Tibial nerve (tissue), 4 donors: ENCODE results near the gene SRSF7.

Experiments
- CTCF ChIP-seq, 5 experiments: fragments of 200-600 bp in 3 of 5; fragments of 450-650 bp in 2 of 5; sonication (generic) in 3 of 5; IDR thresholded peaks; one replicate each; pipeline ENCODE4 v1.5.1; 2016 to 2019; ENCODE audit warnings: antibody characterized with exemption in 5 of 5, mild to moderate bottlenecking in 3 of 5, moderate library complexity in 2 of 5
- EP300 ChIP-seq, 2 donors: sonication (generic); formaldehyde crosslinking; IDR thresholded peaks; one replicate each; pipeline ENCODE4 v1.6.1; 2017; ENCODE audit warnings: antibody characterized with exemption in 2 of 2, mild to moderate bottlenecking in 1 of 2
- POLR2A ChIP-seq, 2 donors: fragments of 450-650 bp; IDR thresholded peaks; one replicate each; pipeline ENCODE4 v1.6.1; 2017; ENCODE audit warnings: antibody characterized with exemption in 2 of 2, mild to moderate bottlenecking in 2 of 2, moderate library complexity in 2 of 2

GRCh38 chr2:38733300-38733971 lies 17.7 kb downstream of the SRSF7 start:
- no peak for TF ChIP-seq CTCF (IDR thresholded peaks at IDR 0.05)
- no peak for TF ChIP-seq EP300 (IDR thresholded peaks at IDR 0.05)
- no peak for TF ChIP-seq POLR2A (IDR thresholded peaks at IDR 0.05)
